ENCODE data around the gene TAF1C. TPM values are rescaled to one million over a fixed set of nuclear protein-coding genes. Genes with fewer than 3 reads are reported as not detected.

Gene TAF1C
- total and polyA plus RNA-seq, 9 donors, result 14.1 to 89.0 (median 58.4) TPM

GRCh38 chr16:84184775-84185174 is 2.1 kb downstream of the TAF1C start:
- WGBS, 3 donors, result 7 to 31% (median 9%) methylated on average over 10 of the region's 10 CpGs
- no peaks in the 10 kb centered on the region for H3K27me3 ChIP-seq
- peak overlapping the region; percentile 21 to 53 for H3K27ac ChIP-seq
- intact Hi-C loops (cut with DNase I), result loop anchor here in 3 of 4 donors (5.0 to 10.0 kb wide), 5 partner anchors 100 to 298 kb away; partner anchors contain the start of genes NECAB2 (in 1 of the 3) and OSGIN1 (in 1 of the 3)
- H3K9me3 ChIP-seq, result no peaks in the 10 kb centered on the region
- peaks cover 9% of the 10 kb centered on the region for H3K4me1 ChIP-seq (ENCODE audit: insufficient read depth)
- H3K4me3 ChIP-seq, result no peak overlapping the region
- H3K36me3 ChIP-seq, result no peaks in the 10 kb centered on the region
- no peak for TF ChIP-seq EP300 (IDR thresholded peaks at IDR 0.05)
- TF ChIP-seq CTCF (IDR thresholded peaks at IDR 0.05), result no peak
- no peak for TF ChIP-seq POLR2A (IDR thresholded peaks at IDR 0.05)
- peak in 4 of 5 donors; percentile 44 to 74 (median 52) for DNase-seq

GRCh38 chr16:84183911-84184591 is 2.8 kb downstream of the TAF1C start:
- DNase-seq, result peak in 3 of 5 donors; percentile 33 to 59 (median 45)
- peak overlapping the region; percentile 21 to 53 for H3K27ac ChIP-seq
- H3K36me3 ChIP-seq, result no peaks in the 10 kb centered on the region
- TF ChIP-seq POLR2A (IDR thresholded peaks at IDR 0.05) (no peak), EP300 (IDR thresholded peaks at IDR 0.05) (no peak), CTCF (IDR thresholded peaks at IDR 0.05) (peak in 2 of 3 donors; percentile 14 to 28)
- H3K27me3 ChIP-seq, result no peaks in the 10 kb centered on the region
- WGBS, 3 donors, result 32 to 61% (median 34%) methylated on average over 11 of the region's 11 CpGs
- H3K4me3 ChIP-seq, result no peak overlapping the region
- H3K4me1 ChIP-seq (ENCODE audit: insufficient read depth), result peaks cover 9% of the 10 kb centered on the region
- no peaks in the 10 kb centered on the region for H3K9me3 ChIP-seq
- intact Hi-C loops (cut with DNase I), result loop anchor here in 3 of 4 donors (5.0 to 10.0 kb wide), 4 partner anchors 99 to 298 kb away; partner anchors contain the start of gene NECAB2 (in 1 of the 3)

DNA sequence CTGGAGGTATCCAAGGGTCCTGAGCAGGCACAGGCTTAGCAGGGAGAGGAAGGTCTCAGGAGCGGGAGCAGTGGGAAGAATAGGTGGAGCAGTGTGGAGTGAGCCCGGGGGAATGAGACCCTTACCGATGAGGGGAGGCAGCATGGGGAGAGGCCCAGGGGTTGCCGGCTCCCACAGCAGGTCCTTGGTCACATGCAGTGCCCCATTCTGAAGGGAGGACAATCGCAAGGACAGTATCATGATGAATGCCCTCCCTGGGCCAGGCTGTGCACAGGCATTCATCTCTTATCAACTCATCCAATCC is 3.3 kb downstream of the TAF1C start:
- H3K4me1 ChIP-seq (ENCODE audit: insufficient read depth), result peaks cover 9% of the 10 kb centered on the region
- H3K9me3 ChIP-seq, result no peaks in the 10 kb centered on the region
- WGBS, 3 donors, result 73 to 77% (median 74%) methylated on average over 5 of the region's 5 CpGs
- no peak for TF ChIP-seq CTCF (IDR thresholded peaks at IDR 0.05)
- TF ChIP-seq EP300 (IDR thresholded peaks at IDR 0.05), result no peak
- TF ChIP-seq POLR2A (IDR thresholded peaks at IDR 0.05), result no peak
- H3K27ac ChIP-seq, result no peak overlapping the region
- no peak overlapping the region for H3K4me3 ChIP-seq
- H3K27me3 ChIP-seq, result no peaks in the 10 kb centered on the region
- intact Hi-C loops (cut with DNase I), result loop anchor here in 3 of 4 donors (5.0 to 10.0 kb wide), 4 partner anchors 99 to 299 kb away; partner anchors contain the start of gene NECAB2 (in 1 of the 3)
- DNase-seq, result no peak
- H3K36me3 ChIP-seq, result no peaks in the 10 kb centered on the region

DNA sequence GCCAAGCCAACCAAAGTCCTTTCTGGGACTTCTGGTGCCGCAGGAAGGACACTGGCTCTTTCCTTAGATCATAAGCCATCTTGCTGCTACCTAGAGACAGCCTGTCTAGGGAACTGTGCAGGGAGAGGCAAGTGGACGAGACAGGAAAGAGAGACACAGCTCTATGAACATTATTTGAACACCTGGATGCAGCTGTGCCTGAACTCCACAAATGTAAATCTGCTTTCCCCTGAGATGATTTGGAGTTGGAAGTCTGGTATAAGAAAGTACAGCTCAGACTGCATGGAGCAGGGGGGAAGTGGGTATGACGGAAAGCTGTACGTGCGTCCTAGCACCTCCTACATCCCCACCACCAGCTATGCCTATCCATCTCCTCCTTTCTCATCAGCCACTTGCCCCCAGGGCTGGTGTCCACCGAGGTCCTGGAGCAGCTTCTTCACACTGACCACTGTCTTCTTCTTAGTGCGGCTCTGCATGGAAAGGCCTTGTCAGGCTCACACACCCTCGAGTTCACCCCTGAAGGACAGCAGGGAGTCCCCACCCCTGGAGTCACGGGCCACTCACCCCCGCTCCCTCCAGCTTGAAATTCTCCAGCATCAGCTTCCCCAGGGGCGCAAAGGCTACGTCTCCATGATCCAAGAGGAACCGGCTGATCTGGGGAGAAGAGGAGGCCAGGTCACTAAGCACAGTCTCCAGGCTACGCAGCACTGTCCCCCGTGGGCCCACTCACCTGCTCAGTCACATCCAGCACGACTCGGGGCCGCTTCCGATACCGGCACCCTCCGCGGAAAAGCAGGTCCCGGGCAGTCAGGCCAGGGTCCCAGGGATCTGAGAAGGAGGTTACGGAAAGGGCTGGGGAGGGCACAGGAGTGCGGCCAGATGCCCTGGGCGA is 3.9 kb downstream of the TAF1C start:
- intact Hi-C loops (cut with DNase I), result loop anchor here in 3 of 4 donors (5.0 to 10.0 kb wide), 4 partner anchors 98 to 299 kb away; partner anchors contain the start of gene NECAB2 (in 1 of the 3)
- TF ChIP-seq CTCF (IDR thresholded peaks at IDR 0.05) (no peak), EP300 (IDR thresholded peaks at IDR 0.05) (no peak), POLR2A (IDR thresholded peaks at IDR 0.05) (no peak)
- Histone ChIP-seq H3K4me3 (no peak overlapping the region), H3K27ac (no peak overlapping the region), H3K36me3 (no peaks in the 10 kb centered on the region), H3K27me3 (no peaks in the 10 kb centered on the region), H3K9me3 (no peaks in the 10 kb centered on the region), H3K4me1 (ENCODE audit: insufficient read depth) (peaks cover 12% of the 10 kb centered on the region)
- 89 to 92% (median 91%) methylated on average over 26 of the region's 26 CpGs for WGBS, 3 donors
- no peak for DNase-seq
